Measurements from ENCODE around the gene VILL.

Gene VILL
- 63.1 to 63.2 reads per million in 2 donors for total RNA-seq

- DNase-seq: no peak
These were observed at the start of gene VILL for GRCh38 chr3:37990527-37990926. Gene VILL, plus strand, starts transcription at chr3:37990786. Its CDS starts 2,887 bp downstream, at chr3:37993673.

- DNase-seq: no peak
These were observed 48.7 kb upstream of the VILL start for GRCh38 chr3:37941608-37942508.

- DNase-seq: no peak
These were observed 47.9 kb upstream of the VILL start for GRCh38 chr3:37942646-37943045.

GRCh38 chr3:37943126-37943525 lies 47.5 kb upstream of the VILL start:
- no peak for DNase-seq

GRCh38 chr3:37943631-37944314 lies 46.8 kb upstream of the VILL start:
- DNase-seq: no peak

GRCh38 chr3:37944391-37944842 lies 46.2 kb upstream of the VILL start:
- DNase-seq: no peak

GRCh38 chr3:37945156-37945806 lies 45.3 kb upstream of the VILL start:
- DNase-seq: no peak

GRCh38 chr3:37945807-37946530 lies 44.6 kb upstream of the VILL start:
- DNase-seq: no peak

GRCh38 chr3:37946531-37946889 lies 44.1 kb upstream of the VILL start:
- no peak for DNase-seq

- DNase-seq: no peak
These were observed 40.7 kb upstream of the VILL start for GRCh38 chr3:37949866-37950265.

- no peak for DNase-seq
These were observed 38.0 kb upstream of the VILL start for GRCh38 chr3:37952564-37952963.

GRCh38 chr3:37953226-37953625 lies 37.4 kb upstream of the VILL start:
- no peak for DNase-seq

GRCh38 chr3:37953707-37954394 lies 36.7 kb upstream of the VILL start:
- no peak for DNase-seq

- DNase-seq: no peak
These were observed 35.7 kb upstream of the VILL start for GRCh38 chr3:37954881-37955280.

GRCh38 chr3:37955918-37956707 lies 34.5 kb upstream of the VILL start:
- DNase-seq: no peak

GRCh38 chr3:37956723-37957538 lies 33.7 kb upstream of the VILL start:
- no peak for DNase-seq

- DNase-seq: no peak
These were observed 33.0 kb upstream of the VILL start for GRCh38 chr3:37957539-37957936.

- DNase-seq: no peak
These were observed 28.8 kb upstream of the VILL start for GRCh38 chr3:37961622-37962431.

GRCh38 chr3:37963016-37963415 lies 27.6 kb upstream of the VILL start:
- no peak for DNase-seq

- DNase-seq: no peak
These were observed 27.0 kb upstream of the VILL start for GRCh38 chr3:37963635-37964034.
